ENCODE data around the gene SNTG2.

Gene SNTG2

DNA sequence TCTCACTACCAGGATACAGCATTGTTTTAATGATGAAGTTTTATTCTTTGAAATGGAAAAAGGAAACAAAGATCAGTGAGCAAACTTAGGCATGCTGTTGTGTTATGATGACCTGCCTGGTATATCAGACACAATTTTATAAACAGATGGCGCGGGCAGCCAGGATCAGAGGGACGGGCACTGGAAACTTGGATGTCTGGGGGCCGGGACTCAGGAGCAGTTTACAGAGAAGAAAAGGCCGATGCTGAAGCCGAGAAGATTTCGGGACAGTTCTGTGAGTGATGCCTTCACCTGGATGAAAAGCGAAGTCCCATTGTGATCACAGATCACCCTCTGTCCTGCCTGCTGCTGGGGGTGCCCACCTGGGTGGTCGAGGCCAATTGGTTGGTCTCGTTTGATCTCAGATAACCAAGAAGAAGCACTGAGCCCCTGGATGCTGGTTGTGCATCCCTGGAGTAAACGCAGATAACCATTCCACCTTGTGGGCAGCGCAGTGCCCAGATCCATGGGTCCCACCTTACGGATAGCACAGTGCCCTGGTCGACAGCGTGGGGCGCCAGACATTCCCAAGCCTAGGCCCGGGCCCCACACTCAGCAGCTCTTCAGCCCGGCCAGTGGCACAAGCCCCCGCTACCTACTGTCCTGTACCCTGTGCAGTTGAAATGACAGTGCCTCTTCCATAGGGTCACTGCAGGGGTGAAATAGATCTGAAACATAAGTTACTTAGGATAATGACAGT, 279.7 kb downstream of the SNTG2 start:
- H3K4me3 ChIP-seq (ENCODE audit: low read depth, low read length) = no peak overlapping the region

DNA sequence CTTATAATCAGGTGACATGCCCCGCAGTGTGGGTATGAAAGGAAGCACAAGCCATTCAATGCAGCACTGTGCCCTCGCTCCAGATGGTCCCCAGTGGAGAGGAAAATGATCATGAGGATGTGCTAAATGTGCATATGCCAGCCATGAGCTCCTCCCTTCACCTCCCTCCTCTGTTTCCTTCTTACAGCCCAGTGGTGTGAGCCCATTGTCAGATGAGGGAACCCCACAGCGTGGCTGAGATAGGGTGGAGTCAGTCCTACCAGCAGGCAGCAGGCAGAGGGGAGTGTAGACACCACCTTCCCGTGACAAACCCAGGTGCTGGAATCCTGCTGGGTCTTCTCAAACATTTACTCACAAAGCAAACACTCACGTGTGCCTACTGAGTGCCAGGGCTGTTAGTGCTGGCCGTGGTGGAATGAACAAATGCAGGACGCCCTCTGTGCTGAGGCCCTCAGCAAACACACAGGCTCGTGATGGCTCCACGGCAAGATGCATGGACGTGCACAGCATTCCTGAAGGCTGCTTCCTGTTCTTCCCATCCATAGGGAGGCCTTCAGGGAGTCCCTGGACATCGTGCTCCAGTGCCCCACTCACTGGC, 280.9 kb downstream of the SNTG2 start:
- no peak overlapping the region for H3K4me3 ChIP-seq (ENCODE audit: low read depth, low read length)

DNA sequence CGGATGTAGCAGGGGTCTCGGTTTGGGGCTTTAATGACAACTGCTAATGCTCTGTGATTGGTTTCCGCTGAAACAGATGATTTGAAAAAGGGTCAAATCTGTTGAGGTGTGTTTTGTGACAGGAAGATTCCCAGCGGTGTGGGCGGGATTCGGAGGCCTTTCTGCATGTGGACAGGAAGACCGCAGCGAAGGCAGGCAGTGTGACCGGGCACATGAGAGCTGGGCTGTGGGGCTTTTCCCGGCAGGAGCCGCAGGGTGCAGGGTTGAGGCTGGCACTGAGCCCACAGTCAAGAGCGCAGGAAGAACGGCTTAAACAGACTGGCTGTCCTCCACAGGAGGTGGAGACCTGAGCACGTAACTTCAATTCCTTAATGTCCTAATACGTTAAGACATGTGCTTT, 282.6 kb downstream of the SNTG2 start:
- no peak overlapping the region for H3K4me3 ChIP-seq (ENCODE audit: low read depth, low read length)

DNA sequence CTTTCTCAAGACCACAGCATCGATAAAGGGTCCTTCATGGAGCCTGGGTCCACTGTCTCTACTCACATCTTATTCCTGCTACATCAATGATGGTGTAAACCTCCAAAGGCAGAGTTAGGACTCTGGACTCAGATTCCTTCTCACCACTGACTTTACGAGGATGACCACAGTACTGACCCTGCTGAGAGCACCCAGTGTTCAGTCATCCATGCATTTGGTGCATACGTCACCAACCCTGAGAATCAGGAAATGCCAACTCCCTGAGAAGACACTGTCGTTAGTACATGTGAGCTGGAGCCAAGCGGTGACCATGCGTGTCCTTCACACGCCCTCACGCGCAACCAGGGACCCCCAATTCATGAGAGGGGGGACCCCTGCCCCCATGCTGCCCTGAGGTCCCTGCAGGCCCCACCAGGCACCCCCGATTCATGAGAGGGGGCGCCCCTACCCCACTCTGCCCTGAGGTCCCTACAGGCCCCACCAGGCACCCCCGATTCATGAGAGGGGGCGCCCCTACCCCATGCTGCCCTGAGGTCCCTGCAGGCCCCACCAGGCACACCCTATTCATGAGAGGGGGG, 284.2 kb downstream of the SNTG2 start:
- no peak overlapping the region for H3K4me3 ChIP-seq (ENCODE audit: low read depth, low read length)

DNA sequence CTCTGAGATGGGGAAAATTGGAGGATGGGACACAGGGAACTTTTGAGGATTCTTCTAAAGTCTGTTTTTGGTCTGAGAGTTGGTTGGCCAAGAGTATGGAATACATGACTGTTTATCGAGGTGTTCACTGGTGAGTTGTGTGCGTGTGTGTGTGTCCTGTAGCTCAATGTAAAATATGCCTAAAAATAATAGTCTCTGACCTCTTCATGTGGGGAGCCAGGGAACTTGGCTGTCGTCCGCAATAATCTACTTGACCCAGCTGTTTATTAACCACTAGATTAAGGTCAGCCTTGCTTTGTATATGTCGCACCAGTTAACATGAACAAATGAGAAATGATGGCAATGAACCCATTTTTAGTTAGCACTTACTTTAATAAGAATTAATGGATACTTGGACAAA, 285.2 kb downstream of the SNTG2 start:
- H3K4me3 ChIP-seq (ENCODE audit: low read depth, low read length) = no peak overlapping the region

DNA sequence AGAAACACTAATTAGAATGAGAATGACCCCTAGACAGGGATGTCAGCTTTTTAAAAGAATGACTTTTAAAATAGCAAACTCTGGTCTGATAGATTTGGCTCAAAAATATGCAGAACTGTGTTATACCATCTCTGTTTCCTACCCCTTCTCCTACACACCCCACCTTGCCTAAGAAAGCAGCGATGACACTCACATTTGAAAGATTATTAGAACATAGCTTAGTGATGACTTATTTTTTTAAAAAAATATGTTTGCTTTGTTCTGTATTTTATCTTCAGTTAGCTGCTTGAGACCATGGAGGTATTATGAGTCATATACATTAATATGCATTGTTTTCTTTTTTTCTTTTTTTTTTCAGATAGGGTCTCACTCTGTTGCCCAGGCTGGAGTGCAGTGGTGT, 286.0 kb downstream of the SNTG2 start:
- no peak overlapping the region for H3K4me3 ChIP-seq (ENCODE audit: low read depth, low read length)

DNA sequence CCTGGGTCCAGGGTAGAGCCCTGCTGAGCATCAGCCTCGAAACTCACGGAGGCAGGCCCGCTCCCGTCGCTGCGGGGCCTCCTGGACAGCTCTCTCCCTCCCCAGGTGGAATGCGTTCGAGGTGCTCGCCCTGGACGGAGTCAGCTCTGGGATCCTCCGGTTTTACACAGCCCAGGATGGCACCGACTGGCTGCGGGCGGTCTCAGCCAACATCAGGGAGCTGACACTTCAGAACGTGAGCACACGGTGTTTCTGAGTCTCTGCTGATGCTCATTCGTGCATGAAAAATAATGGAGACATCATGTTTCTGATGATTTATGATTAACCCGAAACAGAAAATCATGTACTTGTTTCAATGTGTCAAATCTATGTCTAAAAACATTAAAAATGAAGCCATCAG, 287.1 kb downstream of the SNTG2 start:
- H3K4me3 ChIP-seq (ENCODE audit: low read depth, low read length) = no peak overlapping the region

DNA sequence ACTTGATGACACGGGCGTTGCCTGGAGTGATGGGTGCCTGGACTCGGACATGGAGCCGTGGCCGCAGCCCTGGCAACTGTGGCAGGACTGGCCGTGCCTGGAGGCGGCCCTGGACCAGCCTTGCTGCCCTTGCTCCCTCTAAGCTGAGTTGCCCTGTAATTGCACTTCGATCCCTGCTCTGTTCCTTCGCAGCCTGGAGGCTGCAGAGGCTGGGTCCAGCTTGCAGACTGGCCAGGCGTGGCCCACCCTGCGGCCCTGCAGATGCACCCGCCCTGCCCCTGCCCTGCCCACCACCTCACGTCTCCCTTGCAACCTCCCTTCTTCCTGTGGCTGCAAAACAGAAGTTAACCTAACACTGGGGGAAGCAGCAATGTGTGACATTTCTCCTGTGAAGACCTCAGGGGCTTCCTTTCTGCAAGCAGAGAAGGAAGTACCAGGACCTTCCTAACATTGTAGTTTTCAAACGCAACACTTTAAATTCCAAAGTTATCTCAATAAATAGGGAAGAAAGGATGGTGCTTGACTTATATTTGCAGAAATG, 288.0 kb downstream of the SNTG2 start:
- H3K4me3 ChIP-seq (ENCODE audit: low read depth, low read length) = no peak overlapping the region

DNA sequence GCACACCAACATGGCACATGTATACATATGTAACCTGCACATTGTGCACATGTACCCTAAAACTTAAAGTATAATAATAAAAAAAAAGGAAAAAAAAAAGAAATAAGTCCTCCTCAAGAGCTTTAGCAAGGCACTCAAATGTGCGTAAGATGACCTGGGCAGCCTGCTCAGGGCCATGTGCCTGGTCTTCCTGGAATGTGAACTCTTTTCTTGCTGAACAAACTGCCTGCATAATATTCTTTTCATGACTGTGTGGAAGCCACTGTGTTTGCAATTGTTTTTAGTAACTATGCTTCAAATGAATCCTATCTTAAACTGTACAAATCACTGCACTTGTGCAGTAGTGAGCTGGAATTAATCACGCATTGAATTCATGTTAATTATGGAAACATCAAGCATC, 294.5 kb downstream of the SNTG2 start:
- no peak overlapping the region for H3K4me3 ChIP-seq (ENCODE audit: low read depth, low read length)

DNA sequence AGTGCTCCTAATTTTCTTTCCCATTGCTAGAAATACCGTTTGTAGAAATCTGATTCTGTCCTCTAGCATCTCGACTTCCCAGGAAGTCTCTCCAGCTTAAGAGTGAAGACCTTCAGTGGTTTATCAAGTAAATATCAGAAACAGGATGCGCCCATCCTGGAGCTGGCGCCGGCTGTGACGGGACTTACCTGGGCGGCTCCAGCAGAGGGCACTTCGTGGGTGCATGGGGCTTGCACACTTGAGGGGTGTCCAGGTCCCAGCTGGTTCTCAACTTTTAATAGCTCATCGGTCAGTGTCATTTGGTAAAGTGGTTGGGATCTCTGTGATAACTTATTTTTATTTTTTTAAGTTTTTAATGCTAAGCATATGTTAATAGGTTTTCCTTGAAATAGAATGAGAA, 295.6 kb downstream of the SNTG2 start:
- H3K4me3 ChIP-seq (ENCODE audit: low read depth, low read length) = no peak overlapping the region

DNA sequence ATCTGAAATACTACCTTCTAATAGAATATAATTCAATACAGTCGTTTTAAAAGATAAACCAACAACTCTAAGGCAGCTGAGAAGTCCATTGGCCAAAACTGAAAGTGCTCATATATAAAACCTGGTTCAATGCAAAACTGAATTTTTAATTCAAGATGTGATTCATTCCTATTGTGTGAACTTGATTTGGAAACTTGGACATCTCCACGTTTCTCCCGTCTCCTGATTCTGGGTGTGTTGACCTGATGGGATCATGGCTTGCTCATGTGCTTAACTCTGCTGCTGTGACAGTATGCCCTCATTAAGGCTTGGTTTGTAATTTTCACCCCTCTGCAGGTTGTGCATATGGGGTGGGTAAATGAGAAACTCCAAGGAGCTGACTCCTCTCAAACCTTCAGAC, 296.3 kb downstream of the SNTG2 start:
- no peak overlapping the region for H3K4me3 ChIP-seq (ENCODE audit: low read depth, low read length)

DNA sequence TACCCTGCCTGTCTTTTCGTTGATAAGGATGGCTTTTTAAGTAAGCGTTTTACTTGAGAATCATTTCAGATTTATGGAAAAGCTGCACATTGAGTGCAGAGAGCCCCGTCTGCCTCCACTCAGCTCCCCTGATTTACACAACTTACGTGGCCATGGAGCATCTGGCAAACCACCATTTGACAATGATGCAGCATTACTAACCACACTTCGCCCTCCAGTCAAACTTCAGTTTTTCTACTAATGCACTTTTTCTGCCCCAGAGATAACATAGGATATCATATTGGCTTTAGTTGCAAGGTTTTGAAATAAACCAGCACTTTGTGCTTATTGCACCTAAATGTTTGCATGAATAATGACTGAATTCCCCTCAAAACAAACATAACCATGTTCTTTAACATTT, 297.5 kb downstream of the SNTG2 start:
- H3K4me3 ChIP-seq (ENCODE audit: low read depth, low read length) = no peak overlapping the region

DNA sequence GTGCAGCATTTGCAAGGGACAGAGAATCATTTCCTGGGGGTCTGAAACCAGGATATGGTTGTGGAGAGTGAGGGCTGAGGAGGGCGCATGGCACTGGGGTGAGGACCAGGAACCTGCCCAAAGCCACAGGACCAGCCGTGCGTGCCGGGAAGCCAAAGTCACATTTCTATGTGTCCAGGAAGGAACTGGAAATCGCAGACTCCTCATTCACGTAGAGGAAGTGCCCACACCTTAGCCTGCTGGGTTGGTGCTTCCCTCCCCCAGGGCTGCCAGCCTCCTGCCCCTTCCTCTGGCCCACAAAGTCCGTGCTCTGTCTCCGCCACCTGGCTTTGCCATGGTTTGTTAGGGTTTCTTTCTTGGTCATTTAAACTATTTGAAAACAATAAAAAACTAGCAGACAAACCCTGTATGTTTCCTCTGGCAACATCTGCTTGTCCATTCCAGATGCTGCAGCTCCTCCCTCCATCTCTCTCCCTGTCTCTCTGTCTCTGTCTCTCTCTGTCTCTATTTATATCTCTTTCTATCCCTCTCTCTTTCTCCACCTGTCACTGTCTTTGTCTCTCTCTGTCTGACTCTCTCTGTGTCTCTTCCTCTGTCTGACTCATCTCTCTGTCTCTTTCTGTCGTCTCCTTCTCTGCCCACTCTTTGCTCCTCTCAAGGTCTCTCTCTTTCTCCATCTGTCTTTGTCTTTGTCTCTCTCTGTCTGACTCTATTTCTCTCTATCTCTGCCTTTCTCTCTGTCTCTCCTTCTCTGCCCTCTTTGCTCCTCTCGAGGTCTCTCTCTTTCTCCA, 299.4 kb downstream of the SNTG2 start:
- no peak overlapping the region for H3K4me3 ChIP-seq (ENCODE audit: low read depth, low read length)

DNA sequence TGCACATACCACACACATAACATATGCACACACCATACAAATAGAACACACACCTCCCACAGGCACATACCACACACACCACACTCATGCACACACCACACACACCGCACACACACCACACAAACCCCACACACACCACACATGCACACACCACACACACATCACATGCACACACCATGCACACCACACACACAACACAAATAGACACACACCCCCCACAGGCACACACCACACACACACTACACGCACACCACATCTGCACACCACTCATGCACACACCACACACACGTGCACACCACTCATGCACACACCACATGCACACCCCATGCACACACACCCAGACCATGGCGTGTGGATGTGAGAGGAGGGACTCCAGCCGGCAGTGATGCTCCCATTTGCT, 300.9 kb downstream of the SNTG2 start:
- H3K4me3 ChIP-seq (ENCODE audit: low read depth, low read length) = no peak overlapping the region

DNA sequence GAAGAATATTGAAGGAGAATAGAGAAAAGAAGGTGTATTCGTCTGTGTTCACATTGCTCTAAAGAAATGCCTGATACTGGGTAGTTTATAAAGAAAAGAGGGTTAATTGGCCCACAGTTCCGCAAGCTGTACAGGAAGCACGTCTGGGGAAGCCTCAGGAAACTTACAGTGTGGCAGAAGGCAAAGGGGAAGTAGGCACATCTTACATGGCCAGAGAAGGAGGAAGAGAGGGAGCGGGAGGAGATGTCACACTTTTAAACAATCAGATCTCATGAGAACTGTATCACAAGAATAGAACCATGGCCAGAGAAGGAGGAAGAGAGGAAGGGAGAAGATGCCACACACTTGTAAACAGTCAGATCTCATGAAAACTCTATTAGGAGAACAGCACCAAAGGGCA, 303.0 kb downstream of the SNTG2 start:
- no peak overlapping the region for H3K4me3 ChIP-seq (ENCODE audit: low read depth, low read length)

DNA sequence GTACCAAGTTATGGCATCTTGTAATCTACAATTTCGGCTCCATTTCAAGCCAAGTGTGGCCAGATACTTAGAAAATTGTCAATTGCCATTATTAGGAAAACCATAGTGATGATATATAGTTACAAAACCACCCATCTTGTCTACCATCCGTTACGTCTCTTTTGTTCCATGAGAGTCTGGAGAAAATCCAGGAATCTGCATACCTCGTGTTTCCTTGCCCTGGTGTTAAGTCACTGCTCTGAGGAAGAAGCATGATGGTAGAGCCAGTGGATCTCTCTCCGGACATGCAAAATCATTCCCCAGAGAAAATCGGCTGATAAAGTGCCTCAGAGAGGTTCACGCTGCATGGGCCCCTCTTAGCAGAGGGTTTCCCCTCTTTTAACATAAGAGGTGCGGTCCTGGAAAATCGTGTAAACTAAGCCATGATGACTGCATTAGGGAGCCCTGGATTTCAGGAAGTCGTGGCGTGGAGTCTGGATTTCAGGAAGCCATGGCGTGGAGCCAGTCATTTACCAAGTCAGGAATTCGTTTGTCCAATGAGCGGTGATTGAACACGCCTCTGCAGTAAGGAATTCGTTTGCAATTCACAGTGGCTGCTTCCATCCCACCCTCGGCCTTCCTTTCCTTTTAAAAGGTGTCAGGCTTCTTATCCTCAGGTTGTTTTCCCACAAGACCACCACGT, 304.2 kb downstream of the SNTG2 start:
- H3K4me3 ChIP-seq (ENCODE audit: low read depth, low read length) = no peak overlapping the region

DNA sequence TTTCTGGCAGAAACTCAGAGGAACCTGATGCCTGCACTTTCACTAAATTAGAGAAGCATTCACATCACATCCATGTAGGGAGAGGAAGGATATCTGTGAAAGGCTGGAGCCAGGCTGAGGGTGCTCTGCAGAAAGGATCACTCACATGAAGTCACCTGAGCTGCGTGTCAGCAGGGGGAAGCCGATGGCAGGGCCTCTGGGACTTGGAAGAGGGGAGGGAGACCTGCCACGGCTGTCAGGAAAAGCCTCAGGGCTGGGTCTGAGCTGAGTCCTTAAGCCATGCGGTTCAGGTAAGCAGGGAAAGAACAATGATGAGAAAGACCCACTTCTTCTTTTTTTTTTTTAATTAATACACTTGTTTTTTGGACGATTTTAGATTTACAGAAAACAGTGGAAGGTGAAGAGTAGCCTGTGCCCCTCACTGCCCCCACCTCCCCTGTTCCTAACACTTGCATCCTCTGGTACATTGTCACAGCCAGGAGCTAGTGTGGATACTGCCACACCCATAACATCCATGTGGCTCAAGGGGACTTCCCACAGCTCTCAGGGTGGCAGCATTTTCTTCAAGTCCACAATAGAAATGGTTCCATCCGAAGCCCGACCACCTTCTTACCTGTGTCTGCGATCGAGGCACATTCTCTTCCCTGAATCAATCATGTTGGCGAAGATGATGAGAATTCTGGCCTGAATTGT, 306.1 kb downstream of the SNTG2 start:
- H3K4me3 ChIP-seq (ENCODE audit: low read depth, low read length) = no peak overlapping the region

DNA sequence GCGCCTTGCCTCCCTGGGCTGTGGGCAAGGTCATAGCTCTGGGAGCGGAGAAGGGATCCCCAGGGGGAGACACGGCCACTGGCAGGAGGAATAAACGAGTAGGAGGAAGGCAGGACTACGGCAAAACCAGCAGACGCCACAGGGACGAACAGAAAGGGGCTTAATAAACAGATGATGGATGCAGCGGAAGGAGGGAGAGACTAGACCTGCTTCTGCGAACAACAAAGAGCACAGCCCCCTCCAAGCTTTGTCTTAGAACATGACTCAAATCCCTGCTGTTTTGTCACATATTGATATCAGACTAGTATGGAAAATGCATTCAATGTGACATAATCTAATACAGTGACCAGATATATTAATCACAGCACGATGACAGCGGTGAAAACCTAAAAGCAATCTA, 306.7 kb downstream of the SNTG2 start:
- no peak overlapping the region for H3K4me3 ChIP-seq (ENCODE audit: low read depth, low read length)

DNA sequence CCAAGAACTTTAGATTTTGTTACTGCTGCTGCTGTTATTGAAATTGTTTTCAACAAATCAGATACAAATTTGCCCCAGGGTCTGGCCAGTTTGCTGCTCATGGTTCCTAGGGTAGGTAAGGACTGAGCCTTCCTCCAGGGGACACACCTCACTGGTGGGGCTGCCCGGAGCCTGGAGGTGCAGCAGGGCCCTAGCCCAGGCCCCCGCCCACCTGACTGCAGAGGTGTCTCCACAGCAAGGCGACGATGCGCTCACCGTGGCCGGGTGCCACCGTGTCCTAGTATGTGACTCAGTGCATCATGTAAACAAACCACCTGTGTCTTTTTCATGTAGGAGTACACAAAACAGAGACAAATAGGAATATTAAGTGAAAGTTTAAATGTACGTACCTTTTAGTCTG, 309.1 kb downstream of the SNTG2 start:
- H3K4me3 ChIP-seq (ENCODE audit: low read depth, low read length) = no peak overlapping the region

DNA sequence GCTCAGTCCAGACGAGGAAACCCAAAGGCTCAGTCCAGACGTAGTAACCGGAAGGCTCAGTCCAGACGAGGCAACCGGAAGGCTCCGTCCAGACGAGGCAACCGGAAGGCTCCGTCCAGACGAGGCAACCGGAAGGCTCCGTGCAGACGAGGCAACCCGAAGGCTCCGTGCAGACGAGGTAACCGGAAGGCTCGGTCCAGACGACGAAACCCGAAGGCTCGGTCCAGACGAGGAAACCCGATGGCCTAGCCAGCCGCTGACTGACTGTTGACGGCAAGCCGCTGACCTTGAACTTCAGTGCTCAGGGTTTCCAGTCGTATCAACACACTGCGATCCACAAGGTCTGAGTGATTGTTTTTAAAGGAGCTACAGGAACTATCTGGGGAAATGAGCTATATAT, 312.0 kb downstream of the SNTG2 start:
- H3K4me3 ChIP-seq (ENCODE audit: low read depth, low read length) = no peak overlapping the region
